ENCODE data around the gene TMEM208.

- TF ChIP-seq POLR2A (IDR thresholded peaks at IDR 0.05), result no peak
- TF ChIP-seq, protein P1, sequence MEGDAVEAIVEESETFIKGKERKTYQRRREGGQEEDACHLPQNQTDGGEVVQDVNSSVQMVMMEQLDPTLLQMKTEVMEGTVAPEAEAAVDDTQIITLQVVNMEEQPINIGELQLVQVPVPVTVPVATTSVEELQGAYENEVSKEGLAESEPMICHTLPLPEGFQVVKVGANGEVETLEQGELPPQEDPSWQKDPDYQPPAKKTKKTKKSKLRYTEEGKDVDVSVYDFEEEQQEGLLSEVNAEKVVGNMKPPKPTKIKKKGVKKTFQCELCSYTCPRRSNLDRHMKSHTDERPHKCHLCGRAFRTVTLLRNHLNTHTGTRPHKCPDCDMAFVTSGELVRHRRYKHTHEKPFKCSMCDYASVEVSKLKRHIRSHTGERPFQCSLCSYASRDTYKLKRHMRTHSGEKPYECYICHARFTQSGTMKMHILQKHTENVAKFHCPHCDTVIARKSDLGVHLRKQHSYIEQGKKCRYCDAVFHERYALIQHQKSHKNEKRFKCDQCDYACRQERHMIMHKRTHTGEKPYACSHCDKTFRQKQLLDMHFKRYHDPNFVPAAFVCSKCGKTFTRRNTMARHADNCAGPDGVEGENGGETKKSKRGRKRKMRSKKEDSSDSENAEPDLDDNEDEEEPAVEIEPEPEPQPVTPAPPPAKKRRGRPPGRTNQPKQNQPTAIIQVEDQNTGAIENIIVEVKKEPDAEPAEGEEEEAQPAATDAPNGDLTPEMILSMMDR (IDR thresholded peaks at IDR 0.05), result no peak
Measured at GRCh38 chr16:67246756-67247191, 19.8 kb downstream of the TMEM208 start.
